ENCODE measurements around the gene RTTN.
"Not testable (repeated sequence)": the region's sequence is repeated elsewhere in the genome, so short reads cannot be mapped to it uniquely, and the experiment has no call there.

Gene RTTN

GRCh38 chr18:70148039-70148938 lies 57.2 kb downstream of the RTTN start:
- no peak for DNase-seq

GRCh38 chr18:70146174-70146573 lies 59.3 kb downstream of the RTTN start:
- no peak for DNase-seq

GRCh38 chr18:70142001-70142400 lies 63.5 kb downstream of the RTTN start:
- DNase-seq, result no peak

GRCh38 chr18:70139138-70139537 lies 66.3 kb downstream of the RTTN start:
- DNase-seq, result no peak

GRCh38 chr18:70135604-70136003 lies 69.9 kb downstream of the RTTN start:
- no peak for DNase-seq

GRCh38 chr18:70132999-70133398 lies 72.5 kb downstream of the RTTN start:
- no peak for DNase-seq

- no peak for DNase-seq
Measured at GRCh38 chr18:70128271-70128670, 77.2 kb downstream of the RTTN start.

- no peak for DNase-seq
Measured at GRCh38 chr18:70127359-70127758, 78.1 kb downstream of the RTTN start.

GRCh38 chr18:70126832-70127231 lies 78.7 kb downstream of the RTTN start:
- no peak for DNase-seq

GRCh38 chr18:70124139-70124538 lies 81.3 kb downstream of the RTTN start:
- DNase-seq, result no peak

- DNase-seq, result no peak
Measured at GRCh38 chr18:70121842-70122241, 83.6 kb downstream of the RTTN start.

GRCh38 chr18:70116949-70117348 lies 88.5 kb downstream of the RTTN start:
- DNase-seq, result no peak

- no peak for DNase-seq
Measured at GRCh38 chr18:70113511-70113910, 92.0 kb downstream of the RTTN start.

GRCh38 chr18:70110678-70111077 lies 94.8 kb downstream of the RTTN start:
- DNase-seq, result no peak

GRCh38 chr18:70107091-70107490 lies 98.4 kb downstream of the RTTN start:
- no peak for DNase-seq

GRCh38 chr18:70102854-70103253 lies 102.6 kb downstream of the RTTN start:
- DNase-seq, result not testable (repeated sequence)

GRCh38 chr18:70089858-70090257 lies 115.6 kb downstream of the RTTN start:
- DNase-seq, result no peak

- no peak for DNase-seq
Measured at GRCh38 chr18:70086085-70086484, 119.4 kb downstream of the RTTN start.

GRCh38 chr18:70085641-70086040 lies 119.8 kb downstream of the RTTN start:
- DNase-seq, result no peak

- no peak for DNase-seq
Measured at GRCh38 chr18:70082430-70082829, 123.1 kb downstream of the RTTN start.

GRCh38 chr18:70078106-70078505 lies 127.4 kb downstream of the RTTN start:
- DNase-seq, result no peak

- DNase-seq, result no peak
Measured at GRCh38 chr18:70075906-70076305, 129.6 kb downstream of the RTTN start.

- no peak for DNase-seq
Measured at GRCh38 chr18:70074116-70074515, 131.4 kb downstream of the RTTN start.

- DNase-seq, result no peak
Measured at GRCh38 chr18:70073432-70073831, 132.1 kb downstream of the RTTN start.

- no peak for DNase-seq
Measured at GRCh38 chr18:70072678-70073077, 132.8 kb downstream of the RTTN start.

All from CD4-positive, alpha-beta T cell treated with Interferon gamma for 1 hour (primary cell).